Measurements from ENCODE around the gene SLC12A4. TPM values are rescaled to one million over a fixed set of nuclear protein-coding genes. Genes with fewer than 3 reads are reported as not detected.

Gene SLC12A4
- total RNA-seq, 4 donors from 2014 or later, result 31.2 to 165 (median 72.2) TPM

GRCh38 chr16:67910158-67910557 is 58.3 kb downstream of the SLC12A4 start:
- no peak for TF ChIP-seq EP300 (IDR thresholded peaks at IDR 0.05)
- TF ChIP-seq POLR2AphosphoS5 (IDR thresholded peaks at IDR 0.05), result no peak
- TF ChIP-seq CTCF (IDR thresholded peaks at IDR 0.05), result no peak
- TF ChIP-seq POLR2A (IDR thresholded peaks at IDR 0.05), result no peak
- 28% methylated on average over 2 of the region's 2 CpGs for WGBS
- H3K4me1 ChIP-seq, result peaks cover 15% of the 10 kb centered on the region
- peaks cover 39% of the 10 kb centered on the region for H3K36me3 ChIP-seq
- H3K9me3 ChIP-seq, result no peaks in the 10 kb centered on the region
- H3K4me3 ChIP-seq, result no peak overlapping the region
- H3K27me3 ChIP-seq, result no peaks in the 10 kb centered on the region
- no peak overlapping the region for H3K27ac ChIP-seq
- no peak for DNase-seq (ENCODE audit: low spot score in 2 of 2)

GRCh38 chr16:67909056-67909742 is 59.2 kb downstream of the SLC12A4 start:
- TF ChIP-seq EP300 (IDR thresholded peaks at IDR 0.05) (no peak), CTCF (IDR thresholded peaks at IDR 0.05) (no peak), POLR2A (IDR thresholded peaks at IDR 0.05) (no peak), POLR2AphosphoS5 (IDR thresholded peaks at IDR 0.05) (no peak)
- Histone ChIP-seq H3K9me3 (no peaks in the 10 kb centered on the region), H3K4me1 (peaks cover 9% of the 10 kb centered on the region), H3K27ac (no peak overlapping the region), H3K27me3 (no peaks in the 10 kb centered on the region), H3K4me3 (no peak overlapping the region), H3K36me3 (peaks cover 39% of the 10 kb centered on the region)
- no peak for DNase-seq (ENCODE audit: low spot score in 2 of 2)
- WGBS, result 87% methylated on average over 18 of the region's 36 CpGs

GRCh38 chr16:67907397-67908180 is 60.8 kb downstream of the SLC12A4 start:
- Histone ChIP-seq H3K4me3 (no peak overlapping the region), H3K36me3 (peaks cover 48% of the 10 kb centered on the region), H3K4me1 (peaks cover 9% of the 10 kb centered on the region), H3K27ac (no peak overlapping the region), H3K9me3 (no peaks in the 10 kb centered on the region), H3K27me3 (no peaks in the 10 kb centered on the region)
- TF ChIP-seq CTCF (IDR thresholded peaks at IDR 0.05) (no peak), POLR2AphosphoS5 (IDR thresholded peaks at IDR 0.05) (no peak)
- DNase-seq (ENCODE audit: low spot score in 2 of 2), result no peak
- 90% methylated on average over 11 of the region's 11 CpGs for WGBS

GRCh38 chr16:67902831-67903230 is 65.6 kb downstream of the SLC12A4 start:
- 74% methylated on average over 4 of the region's 4 CpGs for WGBS
- peaks cover 6% of the 10 kb centered on the region for H3K4me1 ChIP-seq
- H3K9me3 ChIP-seq, result no peaks in the 10 kb centered on the region
- TF ChIP-seq EP300 (IDR thresholded peaks at IDR 0.05) (no peak), POLR2A (IDR thresholded peaks at IDR 0.05) (no peak), POLR2AphosphoS5 (IDR thresholded peaks at IDR 0.05) (no peak), CTCF (IDR thresholded peaks at IDR 0.05) (no peak)
- H3K36me3 ChIP-seq, result peaks cover 22% of the 10 kb centered on the region
- no peak overlapping the region for H3K27ac ChIP-seq
- no peak overlapping the region for H3K4me3 ChIP-seq
- H3K27me3 ChIP-seq, result no peaks in the 10 kb centered on the region
- DNase-seq (ENCODE audit: low spot score in 2 of 2), result no peak

GRCh38 chr16:67901734-67902133 is 66.7 kb downstream of the SLC12A4 start:
- Histone ChIP-seq H3K4me3 (no peak overlapping the region), H3K27ac (no peak overlapping the region), H3K27me3 (no peaks in the 10 kb centered on the region), H3K9me3 (no peaks in the 10 kb centered on the region), H3K4me1 (peaks cover 13% of the 10 kb centered on the region), H3K36me3 (peaks cover 22% of the 10 kb centered on the region)
- WGBS, result 100% methylated on average over 5 of the region's 5 CpGs
- DNase-seq (ENCODE audit: low spot score in 2 of 2), result no peak
- TF ChIP-seq CTCF (IDR thresholded peaks at IDR 0.05) (no peak), POLR2A (IDR thresholded peaks at IDR 0.05) (no peak), EP300 (IDR thresholded peaks at IDR 0.05) (no peak), POLR2AphosphoS5 (IDR thresholded peaks at IDR 0.05) (no peak)

Measured in suprapubic skin (tissue), 4 donors.